HG02840 (cell line): Measurements from ENCODE around the gene SIN3B.
A peak's percentile ranks its signal among the peaks of the same experiment; 100 is the strongest.

Experiments used
- ATAC-seq: cut with Tn5 transposase; IDR thresholded peaks from one replicate; pipeline ENCODE4 v1.9.1; 2021; ENCODE audit warnings: mild to moderate bottlenecking, moderate library complexity, moderate number of reproducible peaks; ENCODE audit not compliant: unreplicated experiment, low FRiP score

Gene SIN3B

GRCh38 chr19:16887353-16888265 is 58.4 kb downstream of the SIN3B start:
- ATAC-seq, result no peak

- ATAC-seq, result no peak
Measured at GRCh38 chr19:16888629-16889365, 59.6 kb downstream of the SIN3B start, which contains the start of gene F2RL3. F2RL3 (plus strand) TSS chr19:16888999; CDS start chr19:16889190, 191 bp downstream.

- no peak for ATAC-seq
Measured at GRCh38 chr19:16889366-16889882, 60.2 kb downstream of the SIN3B start.

GRCh38 chr19:16889883-16890460 is 60.8 kb downstream of the SIN3B start:
- no peak for ATAC-seq

- no peak for ATAC-seq
Measured at GRCh38 chr19:16890461-16891184, 61.4 kb downstream of the SIN3B start.

- no peak for ATAC-seq
Measured at GRCh38 chr19:16891696-16892382, 62.6 kb downstream of the SIN3B start.

GRCh38 chr19:16892436-16892835 is 63.2 kb downstream of the SIN3B start:
- no peak for ATAC-seq

- no peak for ATAC-seq
Measured at GRCh38 chr19:16892868-16893685, 63.9 kb downstream of the SIN3B start.

GRCh38 chr19:16893686-16893989 is 64.4 kb downstream of the SIN3B start:
- no peak for ATAC-seq

GRCh38 chr19:16894080-16894479 is 64.9 kb downstream of the SIN3B start:
- no peak for ATAC-seq

- ATAC-seq, result no peak
Measured at GRCh38 chr19:16895467-16896145, 66.4 kb downstream of the SIN3B start.

- ATAC-seq, result peak; percentile 24
Measured at GRCh38 chr19:16896146-16897028, 67.2 kb downstream of the SIN3B start.

GRCh38 chr19:16897029-16897855 is 68.0 kb downstream of the SIN3B start:
- ATAC-seq, result peak; percentile 39

- no peak for ATAC-seq
Measured at GRCh38 chr19:16897856-16898161, 68.6 kb downstream of the SIN3B start.

- no peak for ATAC-seq
Measured at GRCh38 chr19:16898361-16899015, 69.3 kb downstream of the SIN3B start.

GRCh38 chr19:16899566-16900075 is 70.4 kb downstream of the SIN3B start:
- no peak for ATAC-seq
